HG03097 (cell line): ENCODE data around the gene RBM47.

Experiments used
- ATAC-seq: cut with Tn5 transposase; IDR thresholded peaks from one replicate; pipeline ENCODE4 v1.9.1; 2021; ENCODE audit not compliant: unreplicated experiment, low FRiP score

Gene RBM47

DNA sequence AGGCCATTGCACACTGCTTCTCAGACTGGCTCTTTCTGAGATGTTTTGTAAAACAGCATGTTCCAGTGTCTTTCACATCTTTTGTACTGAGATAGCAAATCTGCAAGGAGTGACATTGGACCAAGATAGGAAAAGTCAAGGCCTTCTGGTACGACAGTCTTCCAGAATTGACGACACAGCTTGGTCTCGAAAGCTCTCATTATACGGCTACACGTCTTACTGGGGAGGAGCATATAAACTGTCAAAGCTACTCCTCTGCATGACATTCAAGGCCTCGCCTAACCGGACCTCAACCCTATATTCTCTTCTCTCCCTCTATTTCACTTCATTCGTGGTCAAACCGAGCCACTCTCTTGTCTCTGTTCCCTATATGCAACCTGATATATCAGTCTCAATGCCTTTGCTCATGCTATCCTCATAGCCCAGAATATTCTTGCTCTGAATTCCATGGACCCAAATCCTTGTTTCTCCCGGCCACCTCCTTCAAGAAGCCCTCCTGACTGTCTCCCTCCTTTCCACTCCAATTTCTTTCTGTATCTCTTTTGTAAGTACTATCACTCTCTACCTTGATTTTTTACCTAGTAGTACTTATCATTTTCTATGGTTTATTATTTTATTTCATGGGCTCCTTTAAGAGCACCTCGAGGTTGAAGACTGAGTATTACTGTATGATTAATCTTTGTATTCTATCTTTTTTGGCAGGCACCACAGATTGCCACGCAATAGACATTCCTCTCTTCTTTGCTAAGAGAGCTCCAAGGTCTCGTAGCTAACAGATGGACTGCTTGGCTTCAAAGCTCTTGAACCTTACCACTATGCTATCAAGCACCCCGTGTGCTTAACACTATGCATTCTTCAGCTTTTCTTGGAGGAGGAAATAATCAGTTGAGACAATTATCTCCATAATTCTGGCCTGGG is 35.1 kb downstream of the RBM47 start:
- no peak for ATAC-seq

DNA sequence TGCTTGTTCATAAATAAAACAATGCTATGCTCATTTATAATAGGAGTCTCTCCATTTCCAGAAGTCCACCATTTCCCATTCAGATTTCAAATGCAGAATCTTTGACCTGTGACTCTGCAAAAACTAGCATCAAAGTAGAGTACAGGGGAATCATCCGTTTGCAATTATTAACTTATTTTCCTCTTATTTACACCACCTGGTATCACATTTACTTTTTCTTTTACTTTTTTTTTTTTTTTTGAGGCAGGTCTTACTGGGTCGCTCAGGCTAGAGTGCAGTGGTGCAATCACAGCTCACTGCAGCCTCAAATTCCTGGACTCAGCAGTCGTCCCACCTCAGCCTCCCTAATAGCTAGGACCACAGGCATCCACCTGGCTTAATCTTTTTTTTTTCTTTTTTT is 37.6 kb downstream of the RBM47 start:
- no peak for ATAC-seq

DNA sequence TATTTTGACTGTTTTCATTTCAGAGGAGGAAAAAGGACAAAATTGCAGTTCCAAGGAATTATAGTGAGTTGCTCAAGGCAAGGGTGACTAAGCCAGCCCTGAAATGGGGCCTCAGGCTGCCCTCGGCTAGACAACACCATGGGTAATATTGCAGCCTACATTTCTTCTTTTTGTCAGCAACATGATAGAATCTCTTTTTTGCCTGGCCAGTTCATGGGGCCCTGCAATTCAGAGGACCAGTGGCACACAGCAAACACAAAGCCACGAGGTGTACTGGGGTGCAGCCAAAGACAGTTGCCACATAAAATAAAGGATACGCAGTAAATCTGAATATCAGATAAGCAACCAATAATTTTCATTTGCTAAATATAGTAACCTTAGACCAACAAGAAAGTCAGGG is 41.8 kb downstream of the RBM47 start:
- no peak for ATAC-seq

DNA sequence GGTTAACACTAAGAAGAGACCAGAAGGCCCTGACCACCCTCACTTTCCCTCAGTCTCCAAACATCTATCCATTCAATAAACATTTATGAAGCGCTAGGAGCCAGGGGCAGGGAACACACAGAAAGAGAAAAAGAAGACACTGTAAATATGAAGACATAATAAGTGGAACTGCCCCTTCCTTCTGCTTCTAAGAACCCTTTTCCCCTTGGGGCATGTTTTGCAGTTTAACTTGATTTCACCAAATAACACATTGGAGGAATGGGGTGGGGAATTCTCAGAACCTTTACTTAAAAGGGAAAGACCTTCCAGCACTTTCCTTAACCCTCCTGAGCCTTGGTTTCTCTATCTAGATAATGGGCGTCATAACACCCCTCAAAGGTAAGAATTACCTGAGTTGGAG is 42.3 kb downstream of the RBM47 start:
- no peak for ATAC-seq

DNA sequence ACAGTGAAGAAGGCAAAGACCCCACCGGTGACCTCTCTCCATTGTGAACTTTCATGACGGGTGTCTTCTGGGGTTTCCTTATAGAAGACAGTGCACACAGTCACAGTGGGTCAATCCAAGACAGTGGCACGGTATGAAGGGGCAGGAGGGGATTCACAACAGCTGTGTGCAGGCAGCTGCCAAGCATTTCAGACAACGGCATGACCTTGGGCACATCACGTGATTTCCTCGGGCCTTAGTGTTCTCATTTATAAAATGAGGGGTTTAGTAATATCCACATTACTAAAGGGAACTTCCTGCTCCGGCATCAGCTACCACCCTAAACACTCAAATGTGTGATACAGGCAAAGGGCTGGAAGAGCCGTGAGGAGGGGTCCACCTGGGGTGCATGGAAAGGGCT is 42.9 kb downstream of the RBM47 start:
- no peak for ATAC-seq

DNA sequence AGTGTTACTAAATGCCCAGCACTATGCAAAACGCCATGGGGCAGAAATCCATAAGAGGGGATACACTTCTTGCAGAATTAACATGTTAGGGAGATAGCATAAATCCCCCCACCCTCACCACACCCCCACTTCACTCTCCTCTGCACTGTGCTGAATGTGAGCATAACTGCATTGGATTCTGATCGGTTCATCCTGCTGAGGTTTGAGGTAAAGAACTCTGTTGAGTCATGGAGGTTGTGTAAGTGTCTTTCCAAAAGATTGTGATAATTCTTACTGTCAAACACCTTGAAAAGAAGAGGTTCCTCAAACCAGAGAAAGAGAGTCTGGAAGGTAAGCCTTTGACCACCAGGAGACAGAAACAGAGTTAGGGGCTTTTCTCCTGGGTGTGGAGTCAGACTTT is 43.6 kb downstream of the RBM47 start:
- no peak for ATAC-seq

DNA sequence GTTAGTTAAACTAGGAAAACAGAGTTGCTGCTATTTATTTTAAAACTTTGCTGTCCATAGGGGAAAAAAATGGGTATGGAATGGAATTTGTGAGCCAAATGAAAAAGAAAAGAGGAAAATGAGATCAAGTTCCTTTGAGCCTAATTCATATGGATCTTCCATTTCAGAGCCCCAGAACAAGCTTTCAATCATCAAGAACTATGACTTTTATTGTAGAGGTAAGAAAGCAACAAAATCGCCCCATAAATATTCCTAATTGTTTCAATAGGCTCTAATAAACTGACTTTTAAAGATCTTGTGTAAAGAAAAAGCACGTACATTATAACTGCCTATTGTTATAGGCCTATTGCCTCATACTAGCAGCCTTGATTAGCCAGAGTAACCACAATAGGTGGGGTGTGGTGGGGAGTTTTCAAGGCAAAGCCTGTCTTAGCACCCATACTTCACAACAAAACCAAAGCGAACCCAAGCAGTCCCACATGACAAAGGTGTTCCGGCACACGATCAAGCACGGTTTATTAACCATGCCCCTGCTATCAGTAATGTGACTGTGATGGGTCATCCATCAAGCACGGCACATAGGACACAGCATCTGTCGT is 44.4 kb downstream of the RBM47 start:
- ATAC-seq: no peak

DNA sequence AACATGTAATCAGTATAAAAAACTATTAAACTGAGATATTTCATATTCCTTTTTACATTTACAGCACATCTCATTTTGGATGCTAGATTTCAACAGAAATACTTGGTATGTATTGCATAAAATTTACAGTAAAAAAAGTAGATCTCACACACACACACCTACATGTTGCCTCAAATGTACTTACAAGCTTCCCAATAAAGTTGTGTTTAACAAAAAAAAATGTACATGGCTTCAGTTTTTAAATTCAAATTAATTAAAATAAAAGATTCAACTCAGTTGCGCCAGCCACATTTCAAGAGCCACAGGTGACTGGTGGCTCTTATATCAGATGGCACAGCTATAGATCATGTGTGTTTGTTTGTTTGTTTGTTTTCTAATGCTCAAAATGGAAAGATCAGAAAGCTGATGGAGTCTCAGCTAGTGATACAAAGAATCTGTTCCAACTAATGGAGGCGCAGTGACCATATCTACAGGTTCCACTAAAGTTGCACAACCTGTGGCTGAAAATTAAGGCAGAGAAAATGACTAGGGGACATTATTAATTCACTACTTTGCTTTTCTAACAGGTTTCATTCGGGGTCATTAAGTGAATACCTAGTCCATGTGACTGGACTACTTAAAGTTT is 45.0 kb downstream of the RBM47 start:
- no peak for ATAC-seq

DNA sequence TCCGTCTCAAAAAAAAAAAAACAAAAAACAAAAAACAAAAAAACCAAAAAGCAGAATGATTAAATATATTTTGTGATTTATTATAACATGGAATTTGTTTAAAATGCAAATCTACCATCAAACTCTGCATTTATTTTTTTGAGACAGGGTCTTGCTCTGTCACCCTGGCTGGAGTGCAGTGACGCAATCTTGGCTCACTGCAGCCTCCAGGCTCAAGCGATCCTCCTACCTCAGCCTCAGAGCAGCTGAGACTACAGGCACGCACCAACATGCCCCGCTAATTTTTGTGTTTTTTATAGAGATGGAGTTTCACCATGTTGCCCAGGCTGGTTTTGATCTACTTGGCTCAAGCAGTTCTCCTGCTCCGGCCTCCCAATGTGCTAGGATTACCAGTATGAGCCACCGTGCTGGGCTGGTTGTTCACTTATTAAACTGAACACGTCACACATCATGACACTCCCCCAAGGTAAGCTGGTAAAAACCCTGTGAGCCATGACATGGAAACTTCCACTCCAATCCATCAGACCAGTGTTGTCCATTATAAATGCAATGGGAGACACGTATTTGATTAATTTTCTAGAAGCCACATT is 45.7 kb downstream of the RBM47 start:
- ATAC-seq: no peak

DNA sequence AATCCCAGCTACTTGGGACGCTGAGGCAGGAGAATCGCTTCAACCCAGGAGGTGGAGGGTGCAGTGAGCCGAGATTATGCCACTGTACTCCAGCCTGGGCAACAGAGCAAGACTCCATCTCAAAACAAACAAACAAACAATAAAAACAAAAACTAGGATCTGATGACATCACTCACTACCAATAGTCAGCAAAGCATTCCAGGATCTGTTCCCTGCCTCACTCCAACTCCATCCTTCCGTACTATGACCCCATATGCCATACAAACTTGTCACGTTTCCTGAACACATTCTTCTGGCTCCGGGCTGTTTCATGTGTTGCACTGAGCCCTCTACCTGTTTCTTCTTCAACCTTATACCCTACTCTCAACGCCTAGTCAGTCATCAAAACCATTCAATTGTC is 47.3 kb downstream of the RBM47 start:
- ATAC-seq: no peak

DNA sequence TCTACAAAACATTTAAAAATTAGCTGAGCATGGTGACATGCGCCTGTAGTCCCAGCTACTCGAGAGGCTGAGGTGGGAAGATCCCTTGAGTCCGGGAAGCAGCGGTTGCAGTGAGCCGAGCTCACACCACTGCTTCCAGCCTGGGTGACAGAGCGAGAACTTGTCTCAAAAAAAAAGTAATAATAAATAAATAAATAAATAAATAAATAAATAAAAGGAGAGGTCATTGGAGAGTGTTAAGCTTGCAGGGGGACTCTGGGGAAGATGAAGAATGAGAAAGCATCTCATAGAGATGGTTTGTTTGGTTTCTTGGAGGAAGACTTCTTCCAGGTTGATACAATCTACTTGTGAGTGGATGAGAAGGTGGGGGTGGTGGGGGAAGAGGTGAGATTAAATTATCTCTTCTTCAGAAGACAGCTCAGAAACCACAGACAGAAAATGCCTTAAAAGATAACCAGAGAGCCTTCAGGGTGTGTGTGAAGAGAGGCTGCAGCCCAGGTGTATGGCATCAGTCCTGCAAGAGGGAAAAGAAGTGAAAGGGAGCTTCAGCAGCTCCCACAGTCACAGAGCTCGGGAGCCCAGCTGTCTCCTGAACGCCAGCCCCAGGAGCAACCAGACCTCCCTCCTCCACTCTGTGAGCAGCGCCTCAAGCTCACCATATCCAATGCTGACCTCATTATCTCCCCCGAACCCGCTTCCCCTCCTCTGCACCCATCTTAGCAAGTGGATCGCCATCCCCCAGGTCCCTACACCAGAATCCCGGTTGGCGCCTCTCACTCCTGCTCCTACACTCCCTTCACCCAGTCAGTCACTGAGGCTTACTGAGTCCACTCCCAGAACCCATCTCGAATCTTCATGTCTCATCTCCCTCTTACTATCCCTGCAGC is 48.2 kb downstream of the RBM47 start:
- ATAC-seq: no peak

DNA sequence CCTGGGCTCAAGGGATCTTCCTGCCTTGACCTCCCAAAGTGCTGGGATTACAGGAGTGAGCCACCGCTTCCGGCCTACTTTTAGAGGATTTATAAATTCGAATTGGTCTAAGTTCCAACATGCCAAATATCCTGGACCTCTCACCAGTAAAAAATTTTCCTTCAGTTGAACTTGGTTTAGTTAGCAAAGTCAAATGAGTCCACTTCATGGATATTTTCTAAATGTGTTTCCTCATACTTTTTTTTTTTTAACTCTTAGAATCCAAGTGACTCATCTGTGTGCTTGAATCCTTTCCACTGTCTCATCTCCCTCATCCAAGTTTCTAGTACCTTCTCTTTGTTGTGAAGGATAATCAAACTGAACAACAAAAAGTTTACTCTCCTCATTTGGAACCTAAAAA is 49.7 kb downstream of the RBM47 start:
- no peak for ATAC-seq

DNA sequence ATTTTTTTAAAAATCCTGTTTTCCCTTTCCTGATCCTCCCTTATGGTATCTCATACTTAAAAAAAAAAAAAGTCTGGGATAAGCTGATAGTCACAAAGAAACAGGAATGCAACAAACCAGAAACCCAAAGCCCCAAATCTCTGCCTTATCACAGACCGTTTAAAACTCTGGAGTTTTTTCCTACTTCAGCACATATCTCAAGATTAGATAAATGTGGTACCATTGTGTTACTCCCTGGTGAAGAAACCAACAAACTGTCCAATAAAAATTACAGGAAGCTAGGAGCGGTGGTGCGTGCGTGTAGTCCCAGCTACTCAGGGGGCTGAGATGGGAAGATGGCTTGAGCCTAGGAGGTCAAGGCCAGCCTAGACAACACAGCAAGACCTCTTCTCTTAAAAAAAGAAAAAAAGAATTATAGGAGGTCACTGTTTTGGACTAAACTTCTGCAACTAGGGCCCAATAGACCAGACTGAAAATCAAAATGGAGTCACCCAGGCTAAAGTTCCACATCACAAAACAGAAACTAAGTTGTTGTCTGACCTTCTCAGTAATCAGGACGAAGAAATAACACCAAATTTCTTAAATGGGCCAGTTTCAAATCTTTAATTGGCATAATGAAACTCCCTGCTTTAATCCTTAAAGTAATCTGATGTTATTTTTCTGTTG is 51.9 kb downstream of the RBM47 start:
- no peak for ATAC-seq

DNA sequence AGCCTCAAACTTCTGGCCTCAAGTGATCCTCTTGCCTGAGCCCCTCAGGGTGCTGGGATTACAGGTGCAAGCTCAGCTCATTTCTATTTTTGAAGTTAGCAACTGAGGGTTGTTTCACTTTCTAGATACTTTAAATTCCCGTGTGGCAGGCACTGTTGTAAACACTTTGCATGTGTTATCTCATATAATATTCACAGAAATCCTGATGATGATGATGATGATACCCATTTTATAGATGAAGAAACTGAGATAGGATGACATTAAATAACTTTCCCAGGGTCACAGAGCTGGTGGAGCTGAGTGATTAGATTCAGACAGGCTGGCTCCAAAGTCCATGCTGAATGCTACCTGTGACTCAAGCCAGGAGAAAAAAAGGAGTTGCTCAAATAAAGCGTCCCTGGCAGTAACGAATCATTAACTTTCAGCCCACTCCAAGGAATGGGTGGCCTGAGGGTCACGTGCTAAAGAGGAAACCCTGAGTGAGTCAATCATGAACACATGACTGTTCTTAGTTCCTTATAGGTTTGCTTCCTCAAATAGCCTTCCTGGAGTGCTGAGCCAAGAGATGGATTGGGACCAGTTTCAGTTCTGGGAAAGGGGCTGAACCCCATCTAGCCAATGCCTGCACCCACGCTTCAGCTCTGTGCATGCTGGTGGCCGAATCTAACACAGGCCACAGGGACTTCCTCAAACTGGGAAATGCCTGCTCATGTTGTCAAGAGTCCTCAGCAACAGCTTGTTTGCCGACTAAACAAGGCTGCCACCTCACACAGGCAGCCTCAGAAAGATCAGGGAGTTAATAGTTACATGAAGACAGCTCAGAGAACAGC is 52.8 kb downstream of the RBM47 start:
- peak; percentile 61 for ATAC-seq

DNA sequence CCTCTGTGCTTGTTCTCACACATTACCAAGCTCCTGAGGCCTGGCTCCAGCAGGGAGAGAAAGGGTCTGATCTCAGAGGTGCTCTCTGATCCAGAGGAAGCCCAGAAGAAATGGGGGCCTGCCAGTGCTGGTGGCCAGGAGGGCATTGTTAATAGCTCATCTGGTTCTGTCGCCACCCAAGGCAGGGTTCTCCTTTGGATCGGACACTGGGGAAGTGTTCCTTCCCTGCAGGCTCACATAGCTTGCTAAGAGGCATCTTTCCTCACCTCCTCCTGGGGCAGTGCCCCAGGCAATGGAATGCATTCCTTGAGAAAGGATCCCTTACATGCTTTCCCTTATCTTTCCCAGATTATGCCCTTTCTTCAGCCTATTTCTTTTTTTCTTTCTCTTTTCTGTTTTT is 53.8 kb downstream of the RBM47 start:
- ATAC-seq: no peak

DNA sequence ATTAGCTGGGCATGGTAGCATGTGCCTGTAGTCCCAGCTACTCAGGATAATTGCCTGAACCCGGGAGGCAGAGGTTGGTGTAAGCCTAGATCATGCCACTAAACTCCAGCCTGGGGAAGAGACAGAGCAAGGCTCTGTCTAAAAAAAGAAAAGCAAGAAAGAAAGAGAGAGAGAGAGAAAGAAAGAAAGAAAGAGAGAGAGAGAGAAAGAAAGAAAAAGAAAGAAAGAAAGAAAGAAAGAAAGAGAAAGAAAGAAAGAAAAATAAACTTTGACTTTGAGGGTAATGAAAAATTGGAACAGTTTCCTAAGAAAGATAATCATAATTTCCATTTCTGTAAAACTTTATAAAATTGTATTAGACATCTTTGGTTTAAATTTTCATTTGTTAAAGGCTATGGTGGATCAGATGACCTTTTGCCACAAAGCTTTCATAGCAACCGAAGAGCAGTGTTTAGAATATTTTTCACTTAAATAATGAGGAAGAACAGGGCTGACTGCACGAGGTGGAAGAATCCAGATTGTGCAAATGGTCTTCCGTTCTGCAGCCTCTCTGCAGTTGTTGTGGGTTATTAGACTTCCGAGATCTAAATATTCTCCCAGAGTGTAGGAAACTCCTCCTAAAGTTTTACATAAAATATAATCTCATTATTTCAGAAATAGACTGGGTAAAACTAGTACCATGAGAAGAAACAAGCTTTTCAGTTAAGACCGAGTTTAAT is 55.9 kb downstream of the RBM47 start:
- no peak for ATAC-seq

DNA sequence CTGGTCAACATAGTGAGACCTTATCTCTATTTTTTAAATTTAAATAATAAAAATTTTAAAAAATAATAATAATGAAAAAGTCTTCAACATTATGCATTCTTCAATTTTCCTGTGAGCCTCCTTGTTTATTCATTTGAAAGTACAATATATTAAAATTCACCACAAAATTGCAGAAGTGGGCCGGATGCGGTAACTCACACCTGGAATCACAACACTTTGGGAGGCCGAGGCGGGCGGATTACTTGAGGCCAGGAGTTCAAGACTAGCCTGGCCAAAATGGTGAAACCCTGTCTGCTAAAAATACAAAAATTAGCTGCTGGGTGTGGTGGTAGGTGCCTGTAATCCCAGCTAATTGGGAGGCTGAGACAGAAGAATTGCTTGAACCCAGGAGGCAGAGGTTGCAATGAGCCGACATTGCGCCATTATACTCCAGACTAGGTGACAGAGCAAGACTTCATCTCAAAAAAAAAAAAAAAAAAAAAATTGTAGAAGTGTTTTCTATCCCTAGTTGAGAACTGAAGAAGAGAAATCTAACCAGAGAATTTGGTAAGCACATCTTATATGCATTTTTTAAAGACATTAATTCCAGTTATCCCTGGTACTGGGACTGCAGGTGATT is 56.9 kb downstream of the RBM47 start:
- no peak for ATAC-seq

DNA sequence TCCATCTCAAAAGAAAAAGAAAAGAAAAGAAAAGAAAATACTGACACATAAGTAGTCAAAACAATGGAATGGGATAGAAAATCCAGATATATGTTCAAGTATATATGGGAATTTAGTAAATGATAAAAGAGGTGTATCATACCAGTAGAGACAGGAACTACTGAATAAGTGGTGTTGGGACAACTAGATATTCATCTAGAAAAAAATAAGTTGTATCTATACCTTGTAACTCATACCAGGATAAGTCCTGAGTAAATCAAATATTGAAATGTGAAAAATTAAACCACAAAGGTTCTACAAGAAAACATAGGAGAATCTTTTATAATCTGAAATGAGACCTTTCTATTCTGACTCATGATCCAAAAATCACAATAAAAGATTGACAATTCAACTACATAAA is 58.5 kb downstream of the RBM47 start:
- no peak for ATAC-seq
